Measurements from ENCODE around the gene KDSR.
A peak's percentile ranks its signal among the peaks of the same experiment; 100 is the strongest.
"Not testable (repeated sequence)": the region's sequence is repeated elsewhere in the genome, so short reads cannot be mapped to it uniquely, and the experiment has no call there.

The KDSR gene

DNA sequence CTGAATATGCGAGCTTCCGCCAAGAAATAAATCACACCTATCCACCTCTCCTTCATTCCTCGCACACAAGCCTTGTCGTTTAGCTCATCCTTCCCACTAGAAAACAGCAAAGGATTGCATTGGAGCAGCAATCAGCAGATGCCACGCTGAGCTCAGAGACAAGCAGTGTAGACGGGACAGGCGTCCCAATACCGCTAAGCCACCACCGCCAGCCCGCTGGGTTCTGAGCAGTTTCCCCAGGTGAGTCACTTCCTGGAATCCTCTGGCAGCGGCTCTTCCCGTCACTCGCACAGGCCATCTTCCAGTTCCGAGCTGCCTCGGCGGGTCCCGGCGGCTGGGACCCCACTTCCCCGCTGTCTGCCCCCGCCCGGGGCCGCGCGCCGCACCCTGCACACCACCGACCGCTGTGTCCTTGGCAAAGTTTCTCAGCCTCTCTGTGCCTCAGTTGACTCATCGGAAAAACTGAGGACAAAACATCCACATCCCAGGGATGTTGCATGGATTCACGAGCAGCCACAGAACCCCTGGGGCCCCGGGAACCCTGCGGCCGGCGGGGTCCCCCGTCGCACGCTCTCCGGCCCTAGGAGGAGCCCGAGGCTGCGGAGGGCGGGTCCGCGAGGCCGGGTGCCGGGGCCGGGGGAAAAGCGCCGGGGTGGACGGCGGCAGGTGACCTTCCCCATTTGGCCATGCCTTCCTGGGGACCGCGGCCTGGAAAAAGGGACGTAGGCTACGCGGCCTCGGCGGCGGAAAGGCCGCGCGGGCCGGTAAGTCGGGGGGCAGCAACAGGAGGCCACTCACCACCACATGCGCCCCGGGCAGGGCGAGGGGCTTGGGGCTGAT lies 573 bp downstream of the KDSR start:
- TF ChIP-seq CTCF (IDR thresholded peaks at IDR 0.05; ENCODE audit: insufficient read depth, missing control alignments): no peak
- DNase-seq (ENCODE audit: insufficient read length, low spot score): no peak
- no peak for FAIRE-seq

- DNase-seq (ENCODE audit: insufficient read length, low spot score): no peak
- FAIRE-seq: no peak
- no peak for TF ChIP-seq CTCF (IDR thresholded peaks at IDR 0.05; ENCODE audit: insufficient read depth, missing control alignments)
These were observed 1.2 kb downstream of the KDSR start for GRCh38 chr18:63365876-63366212.

GRCh38 chr18:63363951-63364350 lies 3.1 kb downstream of the KDSR start:
- no peak for DNase-seq (ENCODE audit: insufficient read length, low spot score)
- FAIRE-seq: peak; percentile 99
- TF ChIP-seq CTCF (IDR thresholded peaks at IDR 0.05; ENCODE audit: insufficient read depth, missing control alignments): no peak

- FAIRE-seq; DNase-seq (ENCODE audit: insufficient read length, low spot score): not testable (repeated sequence)
These were observed 3.6 kb downstream of the KDSR start for GRCh38 chr18:63363420-63363819.

- TF ChIP-seq CTCF (IDR thresholded peaks at IDR 0.05; ENCODE audit: insufficient read depth, missing control alignments): no peak
- DNase-seq (ENCODE audit: insufficient read length, low spot score) (no peak), FAIRE-seq (no peak)
These were observed 10.6 kb downstream of the KDSR start for GRCh38 chr18:63356272-63356896.

GRCh38 chr18:63350230-63350629 lies 16.8 kb downstream of the KDSR start:
- DNase-seq (ENCODE audit: insufficient read length, low spot score) (no peak), FAIRE-seq (no peak)
- TF ChIP-seq CTCF (IDR thresholded peaks at IDR 0.05; ENCODE audit: insufficient read depth, missing control alignments): no peak

DNA sequence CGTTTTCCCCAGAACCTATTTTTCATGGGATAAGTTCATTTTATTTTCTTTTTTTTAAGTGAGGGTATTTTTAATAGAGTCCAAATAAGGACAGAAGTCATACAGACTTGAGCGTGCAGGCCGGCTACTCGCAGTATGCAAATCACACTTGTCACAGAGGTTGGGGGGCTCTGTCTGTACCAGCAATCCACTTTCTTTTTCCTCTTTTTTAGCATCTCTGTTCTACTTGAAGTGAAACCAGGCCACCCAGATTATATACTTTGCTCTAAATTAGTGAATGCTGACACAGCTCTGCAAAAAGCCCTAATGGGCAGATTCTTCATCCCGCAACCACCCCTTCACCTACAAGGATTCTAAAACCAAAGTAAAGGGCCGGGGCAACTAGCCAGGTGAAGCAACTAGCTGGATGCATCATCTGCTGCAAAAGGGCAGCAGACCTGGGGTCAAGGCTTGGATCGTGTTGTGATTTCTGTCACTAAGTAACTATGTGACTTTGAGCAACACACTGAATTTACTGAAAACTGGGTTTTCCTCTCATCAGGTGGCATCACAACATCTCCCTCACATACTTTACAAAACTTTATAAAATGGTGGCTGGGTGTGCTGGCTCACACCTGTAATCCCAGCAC lies 18.4 kb downstream of the KDSR start:
- FAIRE-seq (peak; percentile 88), DNase-seq (ENCODE audit: insufficient read length, low spot score) (no peak)

More for the DNA sequence above, 18.4 kb downstream of the KDSR start:
- no peak for TF ChIP-seq CTCF (IDR thresholded peaks at IDR 0.05; ENCODE audit: insufficient read depth, missing control alignments)

Measured in D721Med (cell line).